Kidney capillary endothelial cell (primary cell): ENCODE data around the gene SLC25A24.
A peak's percentile ranks its signal among the peaks of the same experiment; 100 is the strongest.
"Not testable (repeated sequence)": the region's sequence is repeated elsewhere in the genome, so short reads cannot be mapped to it uniquely, and the experiment has no call there.

Experiments
- DNase-seq: peaks from one replicate; pipeline ENCODE4 v3.0.0-alpha.2; 2018; ENCODE audit warnings: low spot score

Gene SLC25A24

DNA sequence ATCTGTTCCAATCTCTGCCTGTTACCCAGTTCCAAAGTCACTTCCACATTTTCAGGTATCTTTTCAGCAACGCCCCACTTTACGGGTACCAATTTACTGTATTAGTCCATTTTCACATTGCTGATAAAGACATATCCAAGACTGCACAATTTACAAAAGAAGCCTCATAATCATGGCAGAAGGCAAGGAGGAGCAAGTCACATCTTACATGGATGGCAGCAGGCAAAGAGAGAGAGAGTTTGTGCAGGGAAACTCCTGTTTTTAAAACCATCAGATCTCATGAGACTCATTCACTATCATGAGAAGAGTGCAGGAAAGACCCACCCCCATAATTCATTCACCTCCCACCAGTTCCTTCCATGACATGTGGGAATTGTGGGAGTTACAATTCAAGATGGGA, 67.0 kb downstream of the SLC25A24 start:
- not testable (repeated sequence) for DNase-seq

- not testable (repeated sequence) for DNase-seq
Measured at GRCh38 chr1:108132367-108132766, 67.8 kb downstream of the SLC25A24 start.

DNA sequence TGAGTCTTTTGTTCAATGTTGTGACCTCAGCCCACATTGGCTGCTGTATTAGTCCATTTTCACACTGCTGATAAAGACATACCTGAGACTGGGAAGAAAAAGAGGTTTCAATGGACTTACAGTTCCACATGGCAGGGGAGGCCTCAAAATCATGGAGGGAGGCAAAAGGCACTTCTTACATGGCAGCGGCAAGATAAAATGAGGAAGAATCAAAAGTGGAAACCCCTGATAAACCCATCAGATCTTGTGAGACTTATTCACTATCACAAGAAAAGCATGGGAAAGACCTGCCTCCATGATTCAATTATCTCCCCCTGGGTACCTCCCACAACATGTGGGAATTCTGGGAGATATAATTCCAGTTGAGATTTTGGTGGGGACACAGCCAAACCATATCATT, 68.9 kb downstream of the SLC25A24 start:
- not testable (repeated sequence) for DNase-seq

DNA sequence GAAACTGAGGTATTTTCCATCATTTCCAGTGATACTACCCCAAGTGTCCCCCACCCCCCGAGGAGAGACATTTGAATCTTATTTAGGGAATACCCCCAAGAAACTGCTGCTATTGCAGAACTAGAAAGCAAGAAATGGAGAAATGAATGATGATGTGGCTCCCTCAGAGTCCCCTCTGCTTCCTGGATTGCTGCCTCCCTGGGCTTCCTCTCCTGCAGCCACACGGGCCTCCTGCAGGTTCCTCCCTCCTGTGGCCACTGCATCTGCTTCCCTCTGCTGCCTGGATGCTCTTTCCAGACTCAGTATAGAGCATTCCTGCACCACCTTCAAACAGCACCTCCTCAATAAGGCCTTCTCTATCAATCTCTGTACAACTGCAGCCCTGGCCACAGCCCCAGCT, 69.3 kb downstream of the SLC25A24 start:
- DNase-seq = no peak

GRCh38 chr1:108129999-108130398, 70.1 kb downstream of the SLC25A24 start:
- no peak for DNase-seq

- DNase-seq = peak; percentile 79
Measured at GRCh38 chr1:108125312-108126138, 74.6 kb downstream of the SLC25A24 start.

DNA sequence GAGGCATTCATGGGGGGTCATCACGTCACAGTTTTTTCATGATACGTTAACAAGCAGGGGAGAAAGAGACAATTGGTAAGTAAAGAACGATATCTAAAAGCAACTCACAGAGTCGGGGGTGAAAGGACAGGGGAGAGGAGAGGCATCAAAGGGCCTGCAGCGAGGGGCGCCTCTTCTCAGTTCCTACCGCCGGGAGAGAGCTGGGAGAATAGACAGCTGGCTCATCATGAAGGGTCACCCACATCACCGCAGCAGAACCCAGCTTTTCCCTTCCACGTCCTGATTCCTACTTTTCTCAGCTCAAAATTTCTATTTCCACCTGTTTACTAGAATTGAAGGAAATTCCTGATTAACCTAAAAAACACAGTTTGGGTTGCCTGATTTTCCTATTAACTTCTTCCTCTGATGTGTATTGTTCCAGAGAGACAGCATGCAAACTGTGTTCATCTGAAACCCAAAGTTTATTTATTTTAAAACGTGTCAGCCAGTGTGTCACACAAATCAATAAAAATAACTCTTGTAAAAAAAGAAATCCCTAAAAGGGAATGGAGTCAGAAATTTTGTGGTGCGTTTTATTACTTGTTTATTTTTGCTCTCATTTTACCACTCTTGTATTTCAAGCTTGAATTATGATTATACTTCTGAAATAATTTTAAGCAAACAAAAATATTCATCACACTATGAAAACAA, 75.4 kb downstream of the SLC25A24 start:
- no peak for DNase-seq

- DNase-seq = no peak
Measured at GRCh38 chr1:108124023-108124422, 76.1 kb downstream of the SLC25A24 start.

DNA sequence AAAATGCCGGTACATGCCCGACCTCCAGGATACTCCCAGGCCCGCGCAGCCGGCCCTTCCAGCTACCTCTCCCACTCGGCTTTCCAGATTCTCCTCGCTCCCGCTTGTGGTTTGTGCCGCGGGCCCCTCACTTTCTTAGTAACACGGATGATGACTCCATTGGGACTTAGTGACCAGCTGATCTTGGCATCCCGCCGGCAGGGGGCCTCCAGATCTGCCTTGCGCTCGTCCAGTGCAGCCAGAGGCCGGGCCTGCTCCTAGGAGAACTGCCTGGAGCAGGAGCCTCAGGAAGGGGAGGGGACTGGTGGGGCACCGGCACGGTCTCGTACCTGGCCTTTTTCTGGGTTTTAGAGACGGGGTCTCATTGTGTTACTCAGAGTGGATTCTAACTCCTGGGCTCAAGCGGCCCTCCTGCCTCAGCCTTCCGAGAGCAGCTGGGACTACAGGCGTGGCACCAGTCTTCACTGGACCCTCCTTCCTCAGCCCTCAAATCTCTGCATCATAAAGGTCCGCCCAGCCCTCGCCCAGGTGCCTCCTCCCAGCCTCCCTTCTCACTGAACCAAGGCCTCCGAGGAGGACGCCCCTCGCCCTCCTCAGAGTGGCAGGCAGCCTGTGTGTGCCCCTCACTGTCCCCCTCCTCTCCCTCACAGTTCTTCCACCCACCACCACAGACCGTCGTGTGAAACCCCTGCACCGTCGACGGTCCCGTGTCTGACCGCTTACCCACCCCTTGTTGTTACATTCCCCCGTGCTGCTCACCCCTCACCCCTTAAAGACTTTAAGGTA, 78.6 kb downstream of the SLC25A24 start:
- DNase-seq = no peak

DNA sequence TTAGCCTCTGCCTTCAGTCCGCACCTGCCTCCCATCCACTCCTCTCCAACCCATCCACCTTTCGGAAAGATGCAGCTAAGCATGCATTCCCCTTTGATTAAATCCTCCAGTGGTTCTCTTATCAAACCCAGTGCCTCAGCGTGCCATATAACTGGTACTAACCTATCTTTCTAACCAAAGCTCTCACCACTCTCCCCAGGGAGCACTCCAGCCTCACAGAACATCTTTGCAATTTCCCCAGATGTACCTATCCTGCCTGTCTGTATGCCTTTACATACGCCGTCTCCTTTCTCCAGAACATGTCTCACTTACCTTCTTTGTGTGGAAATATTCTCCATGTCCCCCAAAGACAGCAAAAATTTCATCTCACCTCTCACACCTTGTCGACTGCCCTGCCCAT, 80.0 kb downstream of the SLC25A24 start:
- no peak for DNase-seq

DNA sequence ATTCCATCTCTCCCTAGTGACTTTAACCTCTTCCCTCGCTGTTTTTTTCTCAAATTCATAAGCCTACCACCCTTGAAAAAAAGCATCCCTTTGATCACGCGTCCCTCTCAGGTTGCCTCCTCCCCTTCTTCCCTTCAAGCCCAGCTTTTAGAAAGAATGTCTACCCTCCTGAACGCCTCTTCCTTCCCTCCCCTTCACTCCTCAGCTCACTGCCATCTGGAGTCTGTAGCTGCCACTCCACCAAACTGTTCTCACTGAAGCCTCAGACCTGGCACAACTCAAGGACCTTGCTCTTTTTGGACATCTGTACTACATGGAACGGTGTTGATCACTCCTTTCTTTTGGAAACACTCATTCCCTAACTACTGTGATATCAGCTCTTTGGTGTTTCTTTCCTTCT, 80.6 kb downstream of the SLC25A24 start:
- DNase-seq = no peak

DNA sequence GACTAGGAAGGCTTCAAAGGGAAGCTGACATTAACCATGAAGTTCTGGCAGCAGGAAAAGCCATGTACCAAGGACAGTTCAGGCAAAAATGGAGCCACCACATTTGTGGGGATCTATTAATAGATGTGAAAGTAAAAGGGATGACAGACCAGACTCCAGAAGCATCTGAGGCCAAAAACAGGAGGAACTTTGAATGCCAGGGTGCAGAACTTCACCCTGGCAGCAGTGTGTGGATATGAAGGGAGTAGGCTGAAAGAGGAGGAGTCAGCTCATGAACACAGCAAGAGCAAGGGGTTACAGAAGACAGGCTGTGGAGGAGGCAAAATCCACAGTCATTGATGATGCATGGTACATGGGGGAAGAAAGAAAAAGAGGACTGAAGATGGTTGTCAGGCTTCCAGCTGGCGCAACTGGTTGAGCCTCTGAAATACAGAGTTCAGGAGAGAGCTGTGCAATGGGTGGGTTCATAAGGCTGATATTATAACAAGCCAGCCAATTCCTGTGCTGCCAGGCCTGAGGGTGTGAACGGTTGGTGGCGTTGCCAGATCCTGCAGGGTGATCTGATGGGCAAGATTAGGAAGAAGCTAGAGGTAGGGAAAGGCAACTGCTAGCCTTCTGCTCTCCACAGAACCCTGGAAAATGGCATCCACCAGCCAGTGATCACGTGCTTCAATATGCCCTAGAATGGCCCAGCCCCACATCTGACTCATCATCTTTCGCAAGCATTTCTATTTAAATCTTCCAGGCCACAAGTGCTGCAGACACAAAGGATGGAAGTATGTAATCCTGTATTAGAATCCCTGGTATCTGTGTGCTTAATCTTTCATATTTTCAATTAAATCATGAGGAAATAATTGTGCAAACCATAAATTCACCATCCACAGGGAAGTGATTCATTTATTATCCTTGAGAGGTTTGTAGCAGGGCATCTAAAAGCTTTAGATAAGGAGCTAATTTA, 81.9 kb downstream of the SLC25A24 start:
- DNase-seq = no peak

- DNase-seq = no peak
Measured at GRCh38 chr1:108117237-108117636, 82.9 kb downstream of the SLC25A24 start.

DNA sequence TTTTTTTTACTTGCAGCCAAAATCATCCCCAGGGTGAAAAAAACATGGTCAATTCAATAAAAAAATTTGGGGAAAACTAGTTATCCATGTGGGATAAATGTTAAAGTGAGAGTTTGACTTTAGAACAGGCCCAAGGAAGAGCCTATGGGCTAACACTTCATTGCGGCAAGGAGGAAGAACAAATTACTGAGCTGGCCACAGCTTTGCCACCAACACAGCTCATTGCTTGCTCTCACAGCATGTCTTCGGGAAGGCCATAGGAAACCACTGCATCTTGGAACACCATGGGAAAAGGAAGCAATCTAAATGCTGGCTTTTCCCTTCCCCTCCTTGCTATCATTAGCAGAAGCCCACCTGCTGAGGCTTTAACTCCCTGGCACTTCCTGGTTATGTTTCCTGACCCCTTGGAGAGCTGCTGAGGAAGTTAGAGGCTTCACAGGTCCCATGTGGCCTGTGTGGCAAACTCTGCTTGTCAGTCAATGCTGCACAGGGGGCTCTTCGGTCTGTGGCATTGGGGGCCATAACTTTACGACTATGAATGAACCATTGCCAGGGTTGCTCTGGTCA, 86.0 kb downstream of the SLC25A24 start:
- DNase-seq = no peak

DNA sequence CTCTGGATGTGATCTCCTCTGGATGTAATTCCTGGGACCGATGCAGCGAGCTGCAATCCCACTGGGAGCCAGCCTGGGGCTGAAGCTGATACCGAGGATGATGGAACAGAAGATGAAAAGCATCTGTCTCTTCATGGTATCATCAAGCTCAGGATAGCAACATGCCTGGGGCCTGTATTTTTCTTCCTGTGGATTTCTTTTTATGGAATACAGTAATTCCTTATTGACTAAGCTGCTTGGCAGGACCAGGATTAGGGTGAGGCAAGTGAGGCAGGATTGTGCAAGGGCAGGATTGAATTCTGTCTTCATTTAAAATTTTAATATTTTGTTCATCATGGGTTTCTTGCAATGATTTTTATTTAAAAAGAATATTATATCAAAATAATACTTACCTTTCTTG, 86.6 kb downstream of the SLC25A24 start:
- no peak for DNase-seq

- DNase-seq = no peak
Measured at GRCh38 chr1:108109295-108109973, 90.7 kb downstream of the SLC25A24 start.

- no peak for DNase-seq
Measured at GRCh38 chr1:108108119-108108518, 92.0 kb downstream of the SLC25A24 start.

DNA sequence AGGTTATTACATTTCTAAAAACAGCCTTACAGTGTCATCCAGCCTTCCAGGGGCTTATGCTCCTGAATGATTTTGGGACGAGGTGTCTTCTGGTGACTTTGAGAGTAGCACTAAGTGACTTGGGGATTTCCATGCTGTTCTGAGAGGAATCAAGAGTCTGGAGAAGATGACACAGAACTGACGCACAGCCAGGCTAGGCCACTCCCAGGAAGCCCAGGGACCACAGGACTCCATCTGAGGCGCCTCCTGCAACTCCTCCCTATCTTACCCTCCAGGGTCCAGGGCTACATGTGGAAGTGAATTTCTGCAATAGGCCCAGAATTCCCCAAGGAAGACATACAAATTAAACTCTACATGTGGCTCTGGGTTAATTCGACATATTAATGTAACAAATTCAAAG, 92.5 kb downstream of the SLC25A24 start:
- DNase-seq = peak; percentile 83

GRCh38 chr1:108106775-108107174, 93.4 kb downstream of the SLC25A24 start:
- peak; percentile 47 for DNase-seq

- DNase-seq = no peak
Measured at GRCh38 chr1:108100148-108100547, 100.0 kb downstream of the SLC25A24 start.

DNA sequence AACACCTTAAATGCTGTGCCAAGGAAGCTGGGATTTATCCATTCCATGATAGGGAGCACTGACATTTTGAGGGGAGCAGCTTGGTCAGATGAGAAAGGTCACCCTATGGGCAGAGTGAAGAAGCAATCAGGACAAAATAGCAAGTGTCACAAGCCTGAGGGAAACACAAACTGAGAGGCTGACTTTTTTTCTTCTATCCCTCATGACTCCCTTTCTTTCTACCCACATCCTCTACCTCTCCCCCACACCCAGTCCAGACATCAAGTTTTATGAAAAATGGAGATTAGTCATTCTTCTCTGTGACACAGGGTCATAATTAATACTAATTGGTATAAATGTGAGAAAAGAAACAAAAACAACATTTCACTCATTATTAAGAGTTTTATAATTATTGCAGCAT, 103.1 kb downstream of the SLC25A24 start:
- DNase-seq = no peak
